GM10248 (cell line): ENCODE measurements around the gene ICAM1.

Experiments
- CTCF ChIA-PET: fragments of 300-600 bp; sonication (Branson Sonifier 250); formaldehyde crosslinking; extraction: SDS; loops from one replicate; lab custom pipeline; 2021; ENCODE audit warnings: antibody characterized with exemption; lab: Yijun Ruan, JAX
- POLR2A ChIA-PET: fragments of 350-650 bp; sonication (Branson Sonifier 250); formaldehyde crosslinking; extraction: SDS; loops from one replicate; lab custom pipeline; 2020; ENCODE audit warnings: antibody characterized with exemption; lab: Yijun Ruan, JAX
- DNase-seq: peaks from one replicate; pipeline ENCODE4 v3.0.0; 2012; ENCODE audit errors: extremely low spot score
- CTCF ChIP-seq: IDR thresholded peaks from 2 replicates; pipeline ENCODE4 v1.5.1; 2012; ENCODE audit warnings: mild to moderate bottlenecking, low read depth; ENCODE audit errors: extremely low read depth, missing control alignments, control extremely low read depth

Gene ICAM1, protein sequence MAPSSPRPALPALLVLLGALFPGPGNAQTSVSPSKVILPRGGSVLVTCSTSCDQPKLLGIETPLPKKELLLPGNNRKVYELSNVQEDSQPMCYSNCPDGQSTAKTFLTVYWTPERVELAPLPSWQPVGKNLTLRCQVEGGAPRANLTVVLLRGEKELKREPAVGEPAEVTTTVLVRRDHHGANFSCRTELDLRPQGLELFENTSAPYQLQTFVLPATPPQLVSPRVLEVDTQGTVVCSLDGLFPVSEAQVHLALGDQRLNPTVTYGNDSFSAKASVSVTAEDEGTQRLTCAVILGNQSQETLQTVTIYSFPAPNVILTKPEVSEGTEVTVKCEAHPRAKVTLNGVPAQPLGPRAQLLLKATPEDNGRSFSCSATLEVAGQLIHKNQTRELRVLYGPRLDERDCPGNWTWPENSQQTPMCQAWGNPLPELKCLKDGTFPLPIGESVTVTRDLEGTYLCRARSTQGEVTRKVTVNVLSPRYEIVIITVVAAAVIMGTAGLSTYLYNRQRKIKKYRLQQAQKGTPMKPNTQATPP

GRCh38 chr19:10270616-10271394 is at the start of gene ICAM1:
Gene ICAM1 (plus strand): TSS chr19:10271120. CDS start chr19:10271160, 40 bp downstream.
- peak; percentile 87 for DNase-seq
- TF ChIP-seq CTCF = no peak
- POLR2A ChIA-PET = interaction anchor here (0.5 to 4.2 kb wide), 28 partner anchors 9 to 165 kb away, joined by 3 to 84 read pairs (median 8); partner anchors contain the start of genes ICAM4, ICAM5, MRPL4 and P2RY11
- CTCF ChIA-PET = interaction anchor here (0.7 to 16.8 kb wide), 20 partner anchors 9 to 340 kb away, joined by 3 to 484 read pairs (median 8); partner anchors contain the start of genes CDC37, ICAM4, ICAM5 and TYK2

DNA sequence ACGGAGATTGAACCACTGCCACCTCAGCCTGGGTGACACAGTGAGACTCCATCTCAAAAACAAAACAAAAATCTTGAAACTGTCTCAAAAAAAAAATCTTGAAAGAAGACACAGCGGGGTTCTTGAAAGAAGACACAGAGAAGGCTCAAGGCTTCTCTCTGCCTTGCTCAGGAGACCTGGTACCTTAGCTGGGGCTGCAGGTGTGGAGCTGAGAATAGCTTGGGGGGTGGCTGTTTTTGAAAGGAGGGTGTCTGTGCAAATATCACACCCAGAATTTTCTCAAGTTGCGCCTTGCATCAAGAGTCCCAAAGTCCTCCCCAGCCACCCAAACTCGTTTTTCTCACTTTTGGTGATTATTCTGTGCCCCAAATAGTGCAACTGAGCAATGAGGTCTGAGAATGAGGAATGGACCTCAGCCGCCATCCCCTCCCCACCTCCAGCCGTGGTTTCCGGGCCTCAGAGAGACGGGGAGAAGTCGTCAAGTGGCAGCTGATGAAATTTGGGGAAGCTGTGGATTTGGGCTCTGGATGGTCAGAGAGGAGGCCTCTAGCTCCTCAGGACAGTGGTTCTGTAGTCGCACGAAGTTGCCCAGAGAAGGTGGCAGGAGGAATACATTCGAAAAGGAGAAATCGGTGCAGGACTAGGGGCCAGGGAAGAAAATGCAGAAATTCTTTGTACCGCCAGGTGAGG is 48.6 kb upstream of the ICAM1 start:
- no peak for TF ChIP-seq CTCF
- no peak for DNase-seq
- ChIA-PET CTCF (interaction anchor here (1.0 to 5.4 kb wide), 4 partner anchors 10 to 64 kb away, joined by 3 to 46 read pairs (median 4); no protein-coding TSS in a partner anchor), POLR2A (interaction anchor here (0.7 kb wide), 1 partner anchor 16 kb away, joined by 3 read pairs; no protein-coding TSS in a partner anchor)

GRCh38 chr19:10223488-10224213 is 47.3 kb upstream of the ICAM1 start:
- TF ChIP-seq CTCF = no peak
- no peak for DNase-seq
- ChIA-PET CTCF (interaction anchor here (1.1 to 5.4 kb wide), 3 partner anchors 17 to 62 kb away, joined by 3 to 46 read pairs (median 3); no protein-coding TSS in a partner anchor), POLR2A (interaction anchor here (0.6 to 0.7 kb wide), 3 partner anchors 29 to 396 kb away, joined by 4 to 7 read pairs (median 5); partner anchors contain the start of genes DNMT1 and UBL5)

DNA sequence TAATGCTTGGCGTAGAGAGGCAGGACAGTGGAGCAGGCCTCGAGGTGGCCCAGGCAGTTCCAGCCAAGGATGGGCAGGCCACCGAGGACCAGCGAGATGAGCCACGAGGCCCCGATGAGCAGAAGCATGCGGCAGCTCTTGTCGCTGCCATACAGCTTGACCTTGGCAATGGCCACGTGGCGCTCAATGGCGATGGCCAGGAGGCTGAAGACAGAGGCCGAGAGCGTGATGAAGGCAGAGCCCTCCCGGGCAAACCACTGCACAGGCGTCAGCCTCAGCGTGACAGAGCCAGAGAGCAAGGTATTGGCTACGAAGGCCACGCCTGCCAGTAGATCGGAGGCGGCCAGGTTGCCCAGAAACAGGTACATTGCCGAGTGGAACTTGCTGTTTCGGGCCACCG is 46.6 kb upstream of the ICAM1 start:
- TF ChIP-seq CTCF = no peak
- DNase-seq = no peak
- ChIA-PET CTCF (interaction anchor here (1.2 to 6.5 kb wide), 2 partner anchors 16 to 26 kb away, joined by 3 to 72 read pairs; partner anchors contain the start of gene MRPL4), POLR2A (interaction anchor here (0.6 kb wide), 1 partner anchor 101 kb away, joined by 7 read pairs; no protein-coding TSS in a partner anchor)

DNA sequence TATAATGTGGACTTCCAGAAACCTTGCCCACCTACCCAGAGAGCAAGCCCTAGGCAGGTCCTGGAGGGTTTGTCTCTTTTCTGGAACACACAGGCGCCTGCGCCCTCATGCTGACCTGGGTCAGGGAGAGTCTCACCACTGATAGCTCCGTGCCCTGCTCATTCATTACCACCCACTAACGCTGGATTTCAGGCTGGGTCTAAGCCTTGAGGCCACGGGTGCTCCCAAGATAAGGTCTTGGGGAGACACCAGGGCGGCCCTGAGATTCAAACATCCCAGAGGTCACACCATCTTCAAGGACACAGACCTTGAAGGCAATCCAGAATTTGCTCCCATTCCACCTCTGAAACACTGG is 44.9 kb upstream of the ICAM1 start:
- ChIA-PET CTCF (interaction anchor here (0.9 to 6.5 kb wide), 6 partner anchors 9 to 163 kb away, joined by 3 to 72 read pairs (median 4); partner anchors contain the start of genes ICAM1 and MRPL4), POLR2A (interaction anchor here (0.9 kb wide), 1 partner anchor 45 kb away, joined by 3 read pairs; the partner anchor contains the start of gene ICAM1)
- no peak for DNase-seq
- TF ChIP-seq CTCF = no peak
